NCI-H146 (cell line): ENCODE measurements around the gene NDST3.
A peak's percentile ranks its signal among the peaks of the same experiment; 100 is the strongest.
"Not testable (repeated sequence)": the region's sequence is repeated elsewhere in the genome, so short reads cannot be mapped to it uniquely, and the experiment has no call there.

Experiments
- DNase-seq: peaks from one replicate; lab custom pipeline; 2025; lab: John Stamatoyannopoulos, UW

Gene NDST3

DNA sequence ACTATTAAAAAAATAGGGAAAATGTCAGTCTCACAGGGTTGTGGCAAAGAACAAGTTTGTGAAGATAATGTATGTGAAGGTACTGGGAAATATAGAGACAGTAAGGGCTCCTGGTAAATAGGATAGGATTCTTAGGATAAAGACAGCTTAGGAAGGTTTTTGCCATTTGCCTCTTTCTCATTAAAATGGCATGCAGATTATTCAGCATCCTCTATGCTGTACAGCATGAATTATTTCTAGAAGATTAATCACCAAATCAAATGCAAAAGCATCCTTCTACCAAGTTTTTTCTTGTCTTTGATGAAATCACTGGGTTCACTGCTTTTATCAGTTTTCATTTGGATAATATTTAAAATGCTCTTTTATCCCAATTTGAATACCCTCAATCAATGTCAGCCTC, 142.8 kb downstream of the NDST3 start:
- DNase-seq, result no peak

DNA sequence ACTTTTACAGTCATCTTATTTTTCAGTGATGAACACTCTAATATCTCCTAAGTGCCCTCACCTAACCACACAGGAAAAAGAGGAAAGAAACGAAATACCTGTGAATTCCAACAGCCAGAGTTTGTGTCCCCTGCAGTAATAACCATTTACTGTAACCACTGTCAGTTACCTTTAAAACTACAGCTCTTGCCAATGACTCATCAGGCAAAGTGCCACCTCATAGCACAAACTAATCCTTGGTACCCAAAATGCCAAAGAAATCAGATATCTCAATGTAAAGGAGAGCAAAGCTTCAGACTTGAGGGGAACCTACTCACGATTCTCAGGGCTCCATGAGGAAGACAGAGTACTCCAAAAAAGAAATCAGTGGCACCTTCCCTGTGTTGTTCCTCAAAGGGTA, 146.5 kb downstream of the NDST3 start:
- no peak for DNase-seq

DNA sequence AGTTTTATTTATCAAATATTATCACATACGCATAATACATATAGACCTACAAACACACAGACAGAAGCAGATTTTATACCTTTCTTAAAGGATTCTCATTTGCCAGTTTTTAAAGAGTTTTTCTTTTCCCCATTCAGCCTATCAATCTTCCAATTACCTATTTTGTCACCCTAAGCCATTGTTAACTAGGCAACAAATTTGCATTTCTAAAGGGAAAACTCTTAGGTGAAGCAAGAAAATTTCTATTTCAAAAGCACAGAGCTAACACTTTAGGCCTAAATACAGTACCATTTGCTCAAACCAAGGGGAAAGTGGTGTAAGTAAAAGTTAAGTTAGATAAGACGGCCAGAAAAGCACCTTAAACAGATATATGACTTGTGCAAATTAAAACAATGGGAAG, 156.6 kb downstream of the NDST3 start:
- no peak for DNase-seq

DNA sequence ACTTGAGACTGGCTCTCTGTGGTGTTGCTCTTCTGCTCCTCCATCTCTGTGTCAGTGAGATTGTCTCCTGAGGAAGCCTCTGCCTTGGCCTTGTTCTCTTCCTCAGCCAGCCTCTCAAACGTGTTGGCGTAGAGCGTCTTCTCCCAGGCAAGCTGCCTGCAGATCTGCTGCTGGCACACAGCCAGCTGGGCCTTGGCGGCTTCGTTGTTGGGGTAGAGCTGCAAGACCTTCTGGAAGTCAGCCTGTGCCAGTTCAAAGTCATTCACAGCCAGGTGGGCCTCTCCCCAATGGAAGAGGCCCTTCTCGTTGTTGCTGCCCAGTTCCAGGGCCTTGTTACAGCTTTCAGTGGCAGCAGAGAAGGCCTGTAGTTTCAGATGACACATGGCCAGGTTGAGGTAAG, 159.1 kb downstream of the NDST3 start:
- DNase-seq, result no peak

DNA sequence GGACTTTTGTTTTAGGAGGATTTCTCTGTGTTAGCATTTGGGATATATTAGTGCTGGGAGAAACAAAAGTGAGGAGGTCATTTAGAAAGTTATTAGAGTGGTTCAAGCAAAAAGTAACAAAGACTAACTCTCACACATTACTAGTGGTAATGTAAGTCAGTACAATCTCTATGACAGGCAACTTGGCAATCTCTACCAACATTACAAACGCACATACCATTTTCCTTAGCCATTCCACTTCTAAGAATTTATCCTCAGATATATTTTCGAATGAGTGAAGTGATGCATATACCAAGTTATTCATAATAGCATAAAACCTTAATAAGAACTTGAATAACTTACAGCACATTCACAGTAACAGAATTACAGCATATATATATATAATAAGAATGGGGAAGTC, 172.3 kb downstream of the NDST3 start:
- DNase-seq, result no peak

DNA sequence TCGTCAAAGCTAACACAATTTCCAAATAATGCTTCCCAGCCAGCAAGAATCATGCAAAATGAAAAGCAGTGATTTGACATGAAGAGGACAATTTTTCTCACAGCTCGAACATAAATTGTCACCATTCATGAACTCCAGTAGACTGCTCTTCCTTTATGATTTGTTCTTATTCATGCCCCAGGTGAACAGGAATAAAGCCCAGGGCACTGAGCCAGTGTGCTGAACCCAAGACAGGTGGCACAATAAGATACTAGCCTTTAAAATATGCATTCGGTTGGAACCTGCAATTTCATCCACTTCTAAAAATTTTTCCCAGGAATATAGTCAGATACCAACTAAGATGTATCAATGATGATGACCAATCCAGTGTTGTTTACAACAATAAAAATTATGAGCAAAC, 178.8 kb downstream of the NDST3 start:
- DNase-seq, result no peak

DNA sequence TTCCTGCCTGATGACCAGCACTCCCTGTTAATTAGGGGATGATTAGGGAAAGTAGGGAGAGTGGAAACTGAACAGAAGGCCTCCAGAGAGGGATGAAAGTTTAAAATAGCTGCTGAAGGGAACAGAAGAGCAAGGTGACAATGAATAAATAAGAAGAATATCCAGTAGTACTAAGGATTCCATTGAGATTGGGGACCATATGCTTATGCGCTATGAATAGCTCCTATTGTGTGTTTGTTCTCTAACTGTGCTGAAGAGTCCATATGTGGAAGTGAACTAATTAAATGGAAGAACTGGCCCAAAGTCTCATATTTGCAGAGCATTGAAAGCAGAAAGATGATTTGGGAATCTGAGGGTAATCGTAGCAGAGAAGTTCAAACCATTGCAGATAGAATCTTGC, 181.5 kb downstream of the NDST3 start:
- DNase-seq, result no peak

DNA sequence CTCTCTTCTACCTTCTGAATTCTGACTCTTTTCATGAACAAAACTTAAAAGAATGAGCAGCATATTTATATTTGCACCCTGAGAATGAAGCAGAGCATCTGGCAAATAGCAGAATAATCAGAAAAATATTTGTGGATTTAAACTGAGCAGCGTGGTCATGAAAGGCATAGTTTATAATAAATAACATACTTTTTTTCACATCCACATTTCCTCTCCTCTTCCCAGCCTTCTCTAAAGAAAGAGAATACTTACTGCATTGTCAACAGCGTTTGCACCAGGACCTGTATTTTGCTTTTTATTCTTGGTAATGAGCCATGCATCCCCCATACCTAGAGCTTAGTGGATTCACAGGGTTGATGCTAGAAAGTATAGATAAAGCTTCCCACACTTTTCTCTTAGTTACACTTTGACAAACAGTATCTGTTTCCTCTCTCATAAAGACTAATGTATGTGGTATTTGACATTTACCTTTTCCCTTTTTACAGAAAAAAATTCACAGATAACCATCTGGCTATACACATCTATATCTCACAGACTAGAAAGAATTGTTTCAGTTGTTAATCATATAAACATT, 187.0 kb downstream of the NDST3 start:
- no peak for DNase-seq

DNA sequence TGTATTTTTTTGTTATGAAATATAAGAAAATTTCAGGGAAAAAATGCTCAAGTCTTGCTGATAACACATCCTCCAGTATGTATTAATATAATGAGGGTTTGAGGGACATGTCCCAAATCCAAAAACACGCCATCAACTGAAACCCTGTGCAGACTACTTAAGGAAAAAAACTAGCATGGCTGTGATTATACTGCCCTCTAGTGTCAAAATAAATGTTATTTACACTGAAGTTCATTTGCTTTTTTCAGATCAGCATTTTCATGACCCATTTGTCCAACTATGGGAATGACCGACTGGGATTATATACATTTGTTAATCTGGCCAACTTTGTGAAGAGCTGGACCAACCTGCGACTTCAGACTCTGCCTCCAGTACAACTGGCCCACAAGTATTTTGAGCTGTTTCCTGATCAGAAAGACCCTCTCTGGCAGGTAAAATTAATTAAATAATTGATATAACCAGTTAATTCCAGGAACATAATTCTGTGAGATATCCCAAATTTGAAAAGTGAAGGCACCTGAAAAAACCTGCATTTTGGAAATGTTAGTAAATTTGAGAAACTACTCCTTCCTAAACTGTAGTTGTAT, 190.1 kb downstream of the NDST3 start:
- DNase-seq, result peak; percentile 29

DNA sequence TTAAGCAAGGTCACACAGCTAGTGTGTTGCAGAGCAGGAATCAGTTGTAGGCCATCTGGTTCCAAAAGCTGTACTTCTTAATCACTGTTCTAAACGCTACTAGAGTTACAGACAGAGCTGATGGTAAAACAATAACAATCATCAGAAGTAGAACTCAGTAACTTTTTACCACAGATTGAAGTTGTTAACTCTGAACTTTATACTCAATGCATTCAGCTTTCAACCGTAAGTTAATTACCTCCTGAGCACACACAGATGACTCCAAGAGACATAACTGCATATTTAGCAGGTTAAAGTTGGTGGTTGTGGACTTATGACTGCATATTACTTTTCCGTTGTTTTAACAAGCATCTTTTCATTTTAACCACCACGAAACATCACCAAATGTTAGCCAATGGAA, 191.2 kb downstream of the NDST3 start:
- DNase-seq, result no peak

DNA sequence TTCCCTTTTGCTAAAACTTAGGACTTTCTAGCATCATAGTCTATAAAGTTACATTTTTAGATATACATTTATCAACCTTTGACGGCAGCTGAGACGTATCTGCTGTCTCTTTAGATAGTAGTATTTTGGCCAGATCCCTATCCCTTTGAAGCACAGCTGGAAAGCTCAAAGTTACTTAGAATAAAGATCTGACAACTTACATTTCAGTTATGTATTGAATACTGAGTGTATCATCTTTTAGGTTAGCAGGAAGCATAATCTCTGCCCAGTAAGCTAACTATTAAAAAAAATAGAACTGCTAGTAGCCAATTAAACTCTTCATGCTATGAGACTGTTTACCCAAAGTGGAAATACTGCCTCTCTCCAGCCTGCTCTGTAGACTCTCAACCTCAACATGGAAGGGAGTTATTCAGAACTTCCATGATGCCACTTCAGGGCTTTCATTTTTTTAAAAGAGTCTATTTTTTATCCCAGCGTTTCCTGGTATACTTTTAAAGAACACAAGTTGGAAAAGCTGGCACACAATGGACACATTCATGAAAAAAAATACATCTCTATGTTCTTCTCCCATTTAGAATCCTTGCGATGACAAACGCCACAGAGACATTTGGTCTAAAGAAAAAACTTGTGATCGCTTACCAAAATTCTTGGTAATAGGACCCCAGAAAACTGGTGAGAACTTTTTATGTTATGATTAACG, 192.2 kb downstream of the NDST3 start:
- no peak for DNase-seq

DNA sequence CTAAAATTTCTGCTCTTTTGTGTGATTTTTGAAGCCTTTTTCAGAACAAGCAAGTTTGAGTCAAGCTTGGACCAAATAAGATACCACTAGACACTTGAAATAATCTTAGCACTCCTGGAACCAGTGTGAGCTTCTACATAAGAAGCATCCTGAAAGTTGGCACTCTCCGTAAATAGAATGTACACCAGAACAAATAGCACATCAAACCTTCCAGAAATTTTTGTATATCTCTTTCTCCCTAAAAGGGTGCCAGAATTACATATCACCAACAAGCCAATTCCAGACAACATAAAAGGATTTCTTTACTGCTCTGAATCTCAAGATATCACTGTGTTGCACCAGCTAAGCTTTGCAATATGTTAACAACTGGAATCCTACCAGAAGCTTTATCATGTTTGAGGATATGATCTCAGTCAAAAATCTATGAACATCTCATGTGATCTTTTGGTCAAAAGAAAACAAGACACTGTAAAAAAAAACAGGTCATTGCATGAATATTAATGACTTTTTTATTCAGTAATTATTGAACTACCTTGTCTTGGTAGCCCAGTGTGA, 201.4 kb downstream of the NDST3 start:
- DNase-seq, result no peak

DNA sequence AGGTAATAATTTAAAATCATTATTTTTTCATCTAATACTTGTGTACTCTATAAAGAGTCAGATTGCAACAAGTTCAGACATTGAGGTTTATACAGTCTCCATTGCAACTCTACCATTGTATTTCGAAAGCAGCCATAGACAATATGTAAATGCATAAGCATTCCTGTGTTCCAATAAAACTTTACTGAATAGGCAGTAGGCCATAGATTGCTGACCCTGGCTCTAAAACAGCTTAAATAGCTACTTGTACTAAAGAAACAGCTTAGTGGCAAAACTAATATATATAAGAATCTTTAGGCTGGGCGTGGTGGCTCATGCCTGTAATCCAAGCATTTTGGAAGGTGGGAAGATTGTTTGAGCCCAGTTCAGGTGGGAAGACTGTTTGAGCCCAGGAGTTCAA, 203.2 kb downstream of the NDST3 start:
- DNase-seq, result no peak

DNA sequence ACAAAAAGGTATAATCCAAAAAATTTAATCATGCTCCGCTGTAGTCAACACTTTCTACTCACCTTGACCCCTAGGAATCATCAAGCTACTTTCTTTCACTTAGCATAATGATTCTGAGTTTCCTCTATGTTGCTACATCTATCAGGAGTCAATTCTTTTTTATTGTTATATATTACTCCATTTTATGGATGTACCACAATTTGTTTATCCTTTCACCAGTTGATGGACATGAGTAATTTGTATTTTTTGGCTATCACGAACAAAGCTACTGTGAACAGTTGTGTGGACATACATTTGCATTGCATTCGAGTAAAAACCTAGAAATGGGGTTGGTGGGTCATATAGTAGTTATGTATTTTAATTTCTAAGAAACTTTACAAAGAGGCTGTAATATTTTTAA, 215.6 kb downstream of the NDST3 start:
- no peak for DNase-seq

DNA sequence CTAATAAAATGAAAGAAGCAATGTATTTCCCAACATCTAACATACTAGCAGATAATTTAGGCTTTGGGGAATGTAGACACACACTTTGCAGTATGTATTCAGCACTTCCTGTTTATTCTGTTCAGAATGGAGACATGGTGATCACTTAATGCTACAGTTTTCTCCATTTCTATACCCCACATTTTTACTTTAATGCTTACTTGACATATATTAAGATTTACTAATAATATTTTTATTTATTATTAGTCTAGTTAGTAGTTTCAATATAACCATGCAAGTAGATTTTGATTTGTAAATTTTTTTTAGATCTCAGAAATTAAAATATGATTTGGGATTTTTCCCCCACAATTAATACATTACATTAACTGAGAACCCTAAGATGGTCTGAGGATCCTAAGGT, 220.1 kb downstream of the NDST3 start:
- DNase-seq, result no peak

DNA sequence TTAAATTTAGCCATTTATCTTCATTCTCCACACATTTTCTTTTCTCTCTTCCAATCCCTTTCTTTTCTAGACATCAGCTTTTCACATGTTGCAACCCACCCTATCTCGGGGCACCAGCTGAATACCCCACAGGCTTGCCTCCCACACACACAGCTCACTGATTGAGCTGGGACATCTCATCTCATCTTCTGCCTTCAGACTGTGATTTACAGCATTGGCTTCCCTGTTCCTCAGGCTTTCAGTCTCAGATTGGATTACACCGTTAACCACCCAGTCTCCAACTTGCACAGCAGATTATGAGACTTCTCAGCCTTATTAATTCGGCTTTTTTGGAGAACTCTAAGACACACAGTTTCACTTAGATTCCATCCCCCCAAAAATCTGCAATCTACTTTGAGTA, 224.8 kb downstream of the NDST3 start:
- no peak for DNase-seq

DNA sequence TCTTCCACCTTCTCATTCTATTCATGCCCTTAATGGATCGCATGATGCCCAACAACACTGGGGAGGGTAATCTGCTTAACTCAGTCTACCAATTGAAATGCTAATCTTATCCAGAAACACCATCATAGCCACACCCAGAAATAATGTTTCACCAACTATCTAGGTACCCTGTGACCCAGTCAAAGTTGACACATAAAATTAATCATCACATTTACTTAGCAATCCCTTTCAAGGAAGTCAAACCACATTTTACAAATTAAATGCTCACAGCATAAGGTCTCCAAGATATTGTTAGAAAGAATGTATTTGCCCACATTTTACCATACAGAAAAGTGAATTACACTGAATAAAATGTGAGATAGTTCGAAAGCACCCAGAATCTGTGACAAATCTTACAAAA, 226.0 kb downstream of the NDST3 start:
- DNase-seq, result no peak

DNA sequence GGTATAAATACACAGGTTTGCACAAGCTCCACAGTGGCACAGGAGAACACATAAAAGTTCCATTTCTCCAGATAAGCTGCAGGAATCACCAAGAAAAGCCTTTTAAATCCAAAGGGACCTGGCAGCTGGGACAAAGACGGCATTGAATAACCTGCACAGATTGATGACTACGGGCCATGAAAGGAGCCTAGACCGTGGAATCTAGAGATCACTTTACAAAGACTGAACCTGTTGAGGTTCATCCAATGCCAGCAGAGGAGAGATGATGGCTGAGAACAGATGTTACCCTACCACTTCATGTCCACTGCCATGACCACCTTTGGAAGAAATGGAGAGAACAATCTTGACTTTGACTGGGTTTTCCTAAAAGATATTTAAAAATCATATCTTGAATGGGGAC, 229.8 kb downstream of the NDST3 start:
- no peak for DNase-seq

DNA sequence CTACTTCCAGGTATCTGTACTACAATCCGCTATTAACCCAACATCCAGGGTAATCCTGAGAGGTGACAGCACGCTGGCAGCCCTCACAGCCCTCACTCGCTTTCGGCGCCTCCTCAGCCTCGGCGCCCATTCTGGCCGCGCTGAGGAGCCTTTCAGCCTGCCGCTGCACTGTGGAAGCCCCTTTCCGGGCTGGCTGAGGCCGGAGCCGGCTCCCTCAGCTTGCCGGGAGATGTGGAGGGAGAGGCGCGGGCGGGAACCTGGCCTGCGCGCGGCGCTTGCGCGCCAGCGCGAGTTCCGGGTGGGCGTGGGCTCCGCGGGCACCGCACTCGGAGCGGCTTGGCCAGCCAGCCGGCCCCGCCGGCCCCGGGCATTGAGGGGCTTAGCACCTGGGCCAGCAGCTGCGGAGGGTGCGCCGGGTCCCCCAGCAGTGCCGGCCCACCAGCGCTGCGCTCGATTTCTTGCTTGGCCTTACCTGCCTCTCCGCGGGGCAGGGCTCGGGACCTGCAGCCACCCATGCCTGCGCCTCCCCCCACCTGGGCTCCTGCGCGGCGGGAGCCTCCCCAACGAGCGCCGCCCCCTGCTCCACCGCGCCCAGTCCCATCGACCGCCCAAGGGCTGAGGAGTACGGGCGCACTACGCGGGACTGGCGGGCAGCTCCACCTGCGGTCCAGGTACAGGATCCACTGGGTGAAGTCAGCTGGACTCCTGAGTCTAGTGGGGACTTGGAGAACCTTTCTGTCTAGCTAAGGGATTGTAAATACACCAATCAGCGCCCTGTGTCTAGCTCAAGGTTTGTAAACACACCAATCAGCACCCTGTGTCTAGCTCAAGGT, 231.2 kb downstream of the NDST3 start:
- no peak for DNase-seq

DNA sequence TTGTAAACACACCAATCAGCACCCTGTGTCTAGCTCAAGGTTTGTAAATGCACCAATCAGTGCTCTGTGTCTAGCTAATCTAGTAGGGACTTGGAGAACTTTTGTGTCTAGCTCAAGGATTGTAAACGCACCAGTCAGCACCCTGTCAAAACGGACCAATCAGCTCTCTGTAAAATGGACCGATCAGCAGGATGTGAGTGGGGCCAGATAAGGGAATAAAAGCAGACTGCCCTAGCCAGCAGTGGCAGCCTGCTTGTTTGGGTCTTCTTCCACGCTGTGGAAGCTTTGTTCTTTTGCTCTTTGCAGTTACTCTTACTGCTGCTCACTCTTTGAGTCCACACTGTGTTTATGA, 231.8 kb downstream of the NDST3 start:
- not testable (repeated sequence) for DNase-seq

DNA sequence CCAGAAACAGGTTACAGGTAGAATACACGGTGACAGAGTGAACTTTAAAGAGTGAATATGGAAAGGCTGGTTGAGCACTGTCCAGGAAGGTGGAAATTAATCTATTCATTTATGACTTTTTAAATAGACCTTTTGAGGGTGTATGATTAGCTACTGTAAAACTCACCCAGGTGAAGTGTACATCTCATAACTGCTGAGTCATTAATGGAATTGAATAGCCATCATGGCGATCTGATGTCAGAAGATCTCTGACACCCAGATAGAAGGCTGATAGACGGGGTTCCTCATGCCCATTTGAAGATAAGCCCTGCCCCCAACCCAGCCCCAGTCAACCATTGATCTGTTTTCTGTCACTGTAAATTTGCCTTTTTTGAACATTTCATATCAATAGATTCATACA, 234.5 kb downstream of the NDST3 start:
- DNase-seq, result no peak

DNA sequence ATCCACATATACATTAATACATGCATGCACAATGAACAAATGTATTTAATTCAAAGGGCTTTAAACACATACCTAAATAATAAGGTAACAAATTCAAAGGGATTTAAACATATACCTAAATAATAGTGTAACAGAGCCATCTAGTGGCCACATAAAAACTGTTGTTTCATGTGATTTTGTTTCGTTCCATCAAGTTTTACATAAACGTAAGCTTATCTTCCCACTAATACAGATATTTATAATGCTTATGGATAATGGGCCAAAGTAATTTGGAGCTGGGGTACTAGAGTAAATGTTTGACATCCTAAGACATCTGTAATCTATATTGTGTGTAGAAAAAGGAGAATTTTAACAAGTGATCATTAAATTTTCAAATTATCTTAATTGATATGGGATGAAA, 236.2 kb downstream of the NDST3 start:
- DNase-seq, result peak; percentile 17

DNA sequence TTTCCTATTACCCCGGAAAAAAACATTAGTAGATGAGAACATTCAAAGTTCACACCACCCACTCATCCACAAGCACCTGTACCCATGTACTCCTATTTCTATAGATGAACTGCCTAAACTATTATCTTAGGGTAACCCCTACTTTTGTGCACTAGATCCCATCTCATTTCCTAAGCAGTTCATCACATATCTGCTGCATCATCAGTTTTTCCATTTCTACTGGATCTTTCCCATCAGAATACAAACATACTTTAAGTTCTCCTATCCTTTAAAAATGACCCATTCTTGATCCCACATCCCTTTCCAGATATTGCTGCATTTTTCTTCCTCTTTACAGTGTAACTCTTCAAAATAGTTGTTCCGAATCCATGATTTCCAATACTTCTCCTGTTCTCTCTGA, 237.5 kb downstream of the NDST3 start:
- no peak for DNase-seq
